Retinal pigment epithelial cell (primary cell): ENCODE results near the gene KIF14.

Source experiments
- DNase-seq: peaks from one replicate; pipeline ENCODE4 v3.0.0-alpha.2; 2010; ENCODE audit warnings: low read depth
- H3K4me3 ChIP-seq: 2 replicates; pipeline ENCODE4 v1.5.1; 2011; ENCODE audit warnings: mild to moderate bottlenecking, low read length, control low read depth, moderate library complexity
- TF ChIP-seq, protein P1 (sequence below): conservative IDR thresholded peaks from 2 replicates; pipeline ENCODE4 v1.5.1; 2011; ENCODE audit warnings: low read depth, low read length, control low read depth, inconsistent platforms

Gene KIF14

DNA sequence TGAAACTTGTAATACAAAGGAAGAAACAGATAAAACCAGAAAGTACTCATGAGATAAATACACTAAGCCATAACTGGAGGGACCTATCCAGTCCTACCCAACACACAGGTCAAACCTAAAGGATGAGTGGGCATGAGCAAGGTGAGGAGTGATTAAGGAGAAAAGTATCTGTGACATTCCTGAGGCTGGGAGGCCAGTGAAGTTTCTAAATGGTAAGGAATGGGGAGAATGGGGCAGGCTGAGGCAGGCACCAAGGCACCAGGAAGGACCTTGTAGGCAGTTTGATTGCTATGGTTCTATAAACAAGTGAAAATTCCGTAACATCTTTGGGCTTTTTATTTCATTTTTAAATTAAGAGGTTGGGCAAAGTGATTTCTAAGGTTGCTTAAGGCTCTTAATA, 38.7 kb upstream of the KIF14 start:
- TF ChIP-seq, protein P1, sequence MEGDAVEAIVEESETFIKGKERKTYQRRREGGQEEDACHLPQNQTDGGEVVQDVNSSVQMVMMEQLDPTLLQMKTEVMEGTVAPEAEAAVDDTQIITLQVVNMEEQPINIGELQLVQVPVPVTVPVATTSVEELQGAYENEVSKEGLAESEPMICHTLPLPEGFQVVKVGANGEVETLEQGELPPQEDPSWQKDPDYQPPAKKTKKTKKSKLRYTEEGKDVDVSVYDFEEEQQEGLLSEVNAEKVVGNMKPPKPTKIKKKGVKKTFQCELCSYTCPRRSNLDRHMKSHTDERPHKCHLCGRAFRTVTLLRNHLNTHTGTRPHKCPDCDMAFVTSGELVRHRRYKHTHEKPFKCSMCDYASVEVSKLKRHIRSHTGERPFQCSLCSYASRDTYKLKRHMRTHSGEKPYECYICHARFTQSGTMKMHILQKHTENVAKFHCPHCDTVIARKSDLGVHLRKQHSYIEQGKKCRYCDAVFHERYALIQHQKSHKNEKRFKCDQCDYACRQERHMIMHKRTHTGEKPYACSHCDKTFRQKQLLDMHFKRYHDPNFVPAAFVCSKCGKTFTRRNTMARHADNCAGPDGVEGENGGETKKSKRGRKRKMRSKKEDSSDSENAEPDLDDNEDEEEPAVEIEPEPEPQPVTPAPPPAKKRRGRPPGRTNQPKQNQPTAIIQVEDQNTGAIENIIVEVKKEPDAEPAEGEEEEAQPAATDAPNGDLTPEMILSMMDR, result no peak
- no peak overlapping the region for H3K4me3 ChIP-seq
- DNase-seq, result peak; percentile 19

DNA sequence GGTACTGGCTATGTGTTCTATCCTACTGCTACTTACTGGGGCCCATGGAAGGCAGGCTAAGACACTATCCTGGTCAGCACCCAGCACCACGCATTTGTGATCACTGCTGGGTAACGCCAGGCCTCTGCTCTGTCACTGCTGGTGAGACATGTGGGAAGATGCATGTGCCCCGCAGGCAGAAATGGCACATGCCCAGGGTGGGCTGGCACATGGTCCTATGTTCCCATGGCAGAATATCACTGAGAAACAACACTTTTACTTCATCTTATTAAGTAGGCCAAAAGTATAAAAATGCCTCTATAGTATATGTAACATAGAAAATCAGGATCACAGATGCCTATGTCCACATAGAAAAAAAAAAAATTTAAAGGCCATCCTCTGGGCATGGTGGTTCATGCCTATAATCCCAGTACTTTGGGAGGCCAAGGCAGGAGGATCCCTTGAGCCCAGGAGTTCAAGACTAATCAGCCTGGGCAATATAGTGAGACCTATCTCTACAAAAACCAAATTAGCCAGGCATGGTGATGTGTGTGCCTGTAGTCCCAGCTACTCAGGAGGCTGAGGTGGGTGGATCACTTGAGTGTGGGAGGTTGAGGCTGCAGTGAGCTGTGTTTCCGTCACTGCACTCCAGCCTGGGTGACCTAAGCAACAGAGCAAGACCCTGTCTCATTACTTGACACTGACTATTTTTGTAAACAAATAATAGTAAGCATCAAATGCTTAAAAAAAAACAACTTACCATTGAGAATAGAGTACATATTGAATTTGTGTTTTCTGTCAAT, 37.7 kb upstream of the KIF14 start:
- TF ChIP-seq, protein P1, result no peak

DNA sequence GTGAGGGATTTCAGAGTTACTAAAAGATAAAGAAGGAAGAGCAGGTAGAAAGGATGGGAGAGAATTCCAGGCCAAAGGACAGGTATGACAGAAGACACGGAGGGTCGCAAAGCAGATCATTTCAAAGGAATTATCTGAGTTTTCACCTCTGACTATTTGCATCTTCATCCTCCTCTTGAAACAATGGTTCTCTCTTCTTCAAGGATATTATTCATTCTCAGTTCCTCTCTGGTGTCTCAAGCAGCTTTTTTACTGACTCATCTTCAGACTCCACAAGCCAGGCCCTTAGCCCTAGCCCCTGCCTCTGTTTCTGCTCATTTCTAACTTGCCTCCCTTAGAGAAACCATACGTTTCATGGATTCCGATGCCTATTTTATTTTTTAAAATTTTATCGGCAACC, 34.1 kb upstream of the KIF14 start:
- DNase-seq, result no peak
- TF ChIP-seq, protein P1, result no peak
- H3K4me3 ChIP-seq, result no peak overlapping the region

More for the DNA sequence above, 37.7 kb upstream of the KIF14 start:
- DNase-seq, result no peak
- H3K4me3 ChIP-seq, result no peak overlapping the region

DNA sequence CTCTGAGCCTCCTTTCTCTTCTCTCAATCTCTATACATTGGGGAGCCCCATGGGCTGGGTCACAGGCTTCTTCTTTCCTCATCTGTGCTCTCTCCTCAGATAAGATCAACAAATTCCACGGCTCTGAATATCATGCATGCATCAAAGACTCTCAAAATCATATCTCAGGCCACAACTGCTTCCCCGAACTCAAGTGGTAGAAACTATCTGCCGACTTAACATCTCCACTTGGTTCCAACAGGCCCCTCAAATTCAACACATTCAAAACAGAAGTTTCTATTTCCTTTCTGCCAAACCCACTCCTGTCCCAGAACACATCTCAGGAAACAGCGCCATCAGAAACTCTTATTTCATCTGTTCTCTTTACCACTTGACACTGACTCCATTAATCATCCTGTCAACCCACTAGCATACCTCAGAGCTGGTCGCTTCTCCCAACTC, 32.5 kb upstream of the KIF14 start:
- no peak for DNase-seq
- TF ChIP-seq, protein P1, result no peak
- no peak overlapping the region for H3K4me3 ChIP-seq

DNA sequence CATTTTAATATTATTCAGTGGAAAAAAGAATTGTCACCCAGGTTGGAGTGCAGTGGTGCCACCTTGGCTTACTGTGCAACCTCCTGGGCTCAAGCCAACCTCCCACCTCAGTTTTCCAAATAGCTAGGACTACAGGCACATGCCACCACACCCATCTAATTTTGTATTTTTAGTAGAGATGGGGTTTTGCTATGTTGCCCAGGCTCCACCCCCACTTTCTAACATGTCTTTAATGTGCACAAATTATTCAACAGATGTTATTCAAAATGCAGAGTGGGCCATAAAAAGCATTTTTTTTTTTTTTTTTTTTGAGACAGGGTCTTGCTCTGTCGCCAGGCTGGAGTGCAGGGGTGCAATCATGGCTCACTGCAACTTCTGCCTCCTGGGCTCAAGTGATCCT, 31.8 kb upstream of the KIF14 start:
- H3K4me3 ChIP-seq, result no peak overlapping the region
- TF ChIP-seq, protein P1, result no peak

DNA sequence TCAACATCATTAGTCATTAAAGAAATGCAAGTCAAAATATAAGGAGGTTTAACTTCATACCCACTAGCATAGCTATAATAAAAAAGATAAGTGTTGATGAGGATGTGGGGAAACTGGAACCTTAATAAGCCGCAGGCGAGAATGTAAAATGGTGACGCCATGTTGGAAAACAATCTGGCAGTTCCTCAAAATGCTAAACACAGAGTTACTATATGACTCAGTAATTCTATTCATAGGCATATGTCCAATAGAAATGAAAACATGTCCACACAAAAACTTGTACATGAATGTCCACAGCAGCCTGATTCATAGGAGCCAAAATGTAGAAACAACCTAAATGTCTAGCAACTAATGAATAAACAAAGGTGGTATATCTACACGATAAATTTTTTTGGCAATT, 26.0 kb upstream of the KIF14 start:
- no peak for DNase-seq
- H3K4me3 ChIP-seq, result no peak overlapping the region
- TF ChIP-seq, protein P1, result no peak

More for the DNA sequence above, 31.8 kb upstream of the KIF14 start:
- DNase-seq, result no peak

DNA sequence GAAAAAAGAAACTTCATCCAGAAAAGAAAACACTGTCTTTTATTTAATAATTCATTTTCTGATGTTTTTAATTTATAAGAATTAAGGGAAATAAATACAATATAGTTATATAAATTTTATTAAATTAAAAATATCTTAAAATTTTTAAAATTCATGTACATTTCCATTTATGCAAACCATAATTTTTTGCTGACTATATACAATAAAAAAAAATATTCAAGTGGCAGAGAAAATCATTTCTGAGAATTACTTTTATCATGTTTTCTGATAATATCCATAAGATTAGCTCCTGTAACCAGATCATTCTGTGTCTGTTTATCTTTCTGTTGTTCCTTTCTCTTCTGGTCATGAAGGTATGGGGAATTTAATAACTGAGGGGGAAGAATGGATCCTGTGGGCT, 23.5 kb upstream of the KIF14 start:
- DNase-seq, result no peak
- TF ChIP-seq, protein P1, result no peak
- no peak overlapping the region for H3K4me3 ChIP-seq
